Hepatocyte (in vitro differentiated cells): Measurements from ENCODE around the gene RAPGEF4. TPM values are rescaled to one million over a fixed set of nuclear protein-coding genes. Genes with fewer than 3 reads are reported as not detected.

Experiments
- DNase-seq: peaks from one replicate; pipeline ENCODE4 v3.0.0-alpha.2; 2016; ENCODE audit warnings: low spot score
- H2AFZ ChIP-seq: fragments of 200-600 bp; sonication (generic); 2 replicates; pipeline ENCODE4 v1.6.0; 2016; ENCODE audit warnings: antibody characterized with exemption, mild to moderate bottlenecking
- H3K27ac ChIP-seq: fragments of 200-600 bp; sonication (generic); 2 replicates; pipeline ENCODE4 v1.5.1; 2016; ENCODE audit warnings: mild to moderate bottlenecking
- H3K27me3 ChIP-seq: fragments of 200-600 bp; sonication (generic); 2 replicates; pipeline ENCODE4 v1.6.1; 2016
- H3K36me3 ChIP-seq: fragments of 200-600 bp; sonication (generic); replicated peaks from 2 replicates; pipeline ENCODE4 v1.5.1; 2016; ENCODE audit warnings: low read depth; ENCODE audit not compliant: insufficient read depth
- H3K4me1 ChIP-seq: fragments of 200-600 bp; sonication (generic); 2 replicates; pipeline ENCODE4 v1.5.1; 2016; ENCODE audit warnings: mild to moderate bottlenecking, moderate library complexity; ENCODE audit not compliant: insufficient read depth
- H3K4me2 ChIP-seq: fragments of 200-600 bp; sonication (generic); 2 replicates; pipeline ENCODE4 v1.6.0; 2016
- H3K4me3 ChIP-seq: fragments of 200-600 bp; sonication (generic); 2 replicates; pipeline ENCODE4 v1.5.1; 2016; ENCODE audit warnings: mild to moderate bottlenecking
- H3K79me2 ChIP-seq: fragments of 200-600 bp; sonication (generic); 2 replicates; pipeline ENCODE4 v1.6.0; 2017; ENCODE audit warnings: mild to moderate bottlenecking
- H3K9me2 ChIP-seq: fragments of 200-600 bp; sonication (generic); replicated peaks from 2 replicates; pipeline ENCODE4 v1.6.0; 2017; ENCODE audit warnings: mild to moderate bottlenecking; ENCODE audit not compliant: insufficient read depth
- H3K9me3 ChIP-seq: fragments of 200-600 bp; sonication (generic); 2 replicates; pipeline ENCODE4 v1.5.1; 2016; ENCODE audit warnings: low read depth, mild to moderate bottlenecking
- H4K20me1 ChIP-seq: fragments of 200-600 bp; sonication (generic); 2 replicates; pipeline ENCODE4 v1.6.0; 2016; ENCODE audit warnings: mild to moderate bottlenecking; ENCODE audit not compliant: insufficient read depth, poor library complexity, severe bottlenecking
- CTCF ChIP-seq: fragments of 200-600 bp; sonication (generic); IDR thresholded peaks from 2 replicates; pipeline ENCODE4 v1.5.1; 2016; ENCODE audit warnings: antibody characterized with exemption, mild to moderate bottlenecking; ENCODE audit not compliant: poor library complexity
- EZH2 ChIP-seq: fragments of 200-600 bp; sonication (generic); IDR thresholded peaks from 2 replicates; pipeline ENCODE4 v1.6.1; 2016; ENCODE audit warnings: antibody characterized with exemption, mild to moderate bottlenecking, borderline replicate concordance
- EZH2phosphoT487 ChIP-seq: fragments of 200-600 bp; sonication (generic); IDR thresholded peaks from one replicate; pipeline ENCODE4 v1.6.1; 2018; ENCODE audit warnings: antibody characterized with exemption, mild to moderate bottlenecking, low read depth, moderate library complexity; ENCODE audit not compliant: unreplicated experiment, severe bottlenecking
- WGBS: methylation state at CpG from one replicate; pipeline ENCODE4 v1.1.6; 2016; ENCODE audit warnings: low lambda C conversion rate; ENCODE audit errors: missing lambda C conversion rate; 5-methylcytosine and 5-hydroxymethylcytosine counted together
- polyA plus RNA-seq: library from polyadenylated mRNA; unstranded; fragments of >200 nt; fragmentation: Nextera tagmentation; extraction: Ambion mirVana; gene quantifications from 2 replicates; pipeline ENCODE4 v1.2.1, GENCODE V29; 2016
- total RNA-seq: library from RNA; depleted of rRNA; stranded (reverse); fragments of >200 nt; gene quantifications from 2 replicates; pipeline ENCODE4 v1.2.3, GENCODE V29; 2014

The RAPGEF4 gene
- total and polyA plus RNA-seq, 2 experiments from 2014 or later = 1.9 to 2.0 TPM

DNA sequence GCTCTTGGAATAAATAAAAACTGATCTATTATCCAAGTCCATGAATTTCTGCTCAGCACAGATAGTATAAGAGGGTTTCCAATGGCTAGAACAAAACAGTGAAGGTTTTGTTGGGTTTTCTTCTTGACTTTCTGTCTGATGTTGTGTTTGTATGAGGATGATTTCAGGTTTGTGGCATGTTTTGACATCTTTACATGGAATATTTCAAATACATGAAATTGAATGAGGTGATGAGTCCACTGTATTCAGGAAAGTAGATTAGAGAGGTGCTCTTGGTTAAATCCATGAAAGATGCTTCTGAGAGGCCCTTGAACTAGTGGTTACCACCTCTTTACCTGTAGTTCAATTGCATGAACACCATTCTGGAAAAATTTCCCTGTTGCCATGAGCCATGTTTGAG, 84.3 kb downstream of the RAPGEF4 start:
- H3K27me3 ChIP-seq = no peaks in the 10 kb centered on the region
- no peaks in the 10 kb centered on the region for H3K4me1 ChIP-seq
- no peaks in the 10 kb centered on the region for H3K36me3 ChIP-seq
- H3K79me2 ChIP-seq = no peaks in the 10 kb centered on the region
- no peaks in the 10 kb centered on the region for H3K9me2 ChIP-seq
- no peaks in the 10 kb centered on the region for H4K20me1 ChIP-seq
- H3K4me2 ChIP-seq = no peak overlapping the region
- no peaks in the 10 kb centered on the region for H3K9me3 ChIP-seq
- no peak overlapping the region for H2AFZ ChIP-seq
- H3K27ac ChIP-seq = no peak overlapping the region
- TF ChIP-seq EZH2 (no peak), CTCF (no peak), EZH2phosphoT487 (no peak)
- no peak for DNase-seq
- H3K4me3 ChIP-seq = no peak overlapping the region

DNA sequence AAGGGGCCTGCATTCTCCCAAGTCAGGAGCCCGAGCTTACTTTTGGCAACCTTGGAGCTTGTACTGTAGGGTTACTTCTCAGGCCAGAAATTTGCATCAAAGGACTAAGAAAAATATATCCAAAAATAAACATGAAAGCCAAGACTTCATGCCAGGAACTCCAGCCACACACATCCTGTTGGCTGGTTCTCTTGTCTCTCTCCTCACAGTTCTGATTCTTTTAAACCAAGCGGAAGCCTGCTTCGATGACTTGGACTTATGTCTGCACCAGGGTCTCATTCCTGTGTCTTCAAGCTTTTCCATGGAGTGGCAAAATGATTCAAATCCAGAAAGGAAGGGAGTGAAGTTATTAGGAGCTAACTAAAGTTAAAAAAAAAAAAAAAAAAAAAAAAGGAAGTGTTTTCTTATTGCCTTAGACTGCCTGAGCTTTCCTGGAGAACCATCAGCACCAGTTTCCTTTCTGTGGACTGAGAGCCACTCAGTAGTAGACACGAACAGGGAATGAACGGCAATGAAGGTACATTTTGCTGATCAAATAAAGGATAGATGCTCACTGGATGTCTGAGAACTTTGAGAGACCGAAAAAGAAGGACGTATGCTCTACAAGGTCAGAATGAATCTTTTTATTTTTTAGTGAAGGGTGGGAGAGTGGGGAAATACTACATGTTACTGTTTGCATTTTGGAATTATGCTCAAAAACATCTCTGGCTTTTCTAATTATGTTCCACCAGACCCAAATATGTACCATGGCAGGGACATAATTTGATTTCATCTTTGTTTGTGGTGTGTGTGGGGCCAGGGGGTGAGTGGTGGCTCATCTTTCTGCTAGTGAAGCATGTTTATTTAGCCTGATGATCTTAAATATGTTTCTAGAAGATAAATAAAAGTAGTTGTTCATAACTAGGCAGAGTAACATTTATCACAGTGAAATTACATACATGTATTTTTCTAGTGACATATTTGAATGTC, 86.0 kb downstream of the RAPGEF4 start:
- no peaks in the 10 kb centered on the region for H3K9me3 ChIP-seq
- no peaks in the 10 kb centered on the region for H3K79me2 ChIP-seq
- H3K27me3 ChIP-seq = no peaks in the 10 kb centered on the region
- H3K4me3 ChIP-seq = no peak overlapping the region
- H3K4me1 ChIP-seq = no peaks in the 10 kb centered on the region
- 91% methylated on average over 7 of the region's 7 CpGs for WGBS
- H3K36me3 ChIP-seq = no peaks in the 10 kb centered on the region
- TF ChIP-seq EZH2phosphoT487 (no peak), EZH2 (no peak), CTCF (no peak)
- DNase-seq = no peak
- no peaks in the 10 kb centered on the region for H4K20me1 ChIP-seq
- no peak overlapping the region for H3K27ac ChIP-seq
- no peak overlapping the region for H3K4me2 ChIP-seq
- no peak overlapping the region for H2AFZ ChIP-seq
- H3K9me2 ChIP-seq = no peaks in the 10 kb centered on the region

DNA sequence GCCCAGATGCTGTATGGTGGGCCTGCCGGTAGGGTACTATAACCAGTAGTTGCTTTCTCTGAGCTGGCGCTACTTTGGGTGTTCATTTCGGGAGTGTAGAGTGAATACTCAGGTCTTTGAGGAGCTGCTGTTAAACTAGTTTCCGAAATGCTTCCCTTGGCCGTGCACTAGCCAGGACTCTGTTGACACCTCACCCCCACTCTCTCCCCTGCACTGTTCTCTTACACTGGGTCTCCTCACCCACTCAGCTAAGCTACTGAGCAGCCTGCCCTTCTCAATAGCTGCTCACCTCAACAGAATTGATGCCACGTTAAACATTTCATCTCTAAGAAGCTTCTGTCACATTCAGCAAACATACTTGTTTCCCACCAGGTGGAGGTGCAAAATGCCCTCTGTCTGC, 86.9 kb downstream of the RAPGEF4 start:
- Histone ChIP-seq H3K79me2 (no peaks in the 10 kb centered on the region), H3K4me3 (no peak overlapping the region), H4K20me1 (no peaks in the 10 kb centered on the region), H3K4me1 (no peaks in the 10 kb centered on the region), H2AFZ (no peak overlapping the region), H3K27ac (no peak overlapping the region), H3K4me2 (no peak overlapping the region), H3K27me3 (no peaks in the 10 kb centered on the region), H3K36me3 (no peaks in the 10 kb centered on the region), H3K9me3 (no peaks in the 10 kb centered on the region), H3K9me2 (no peaks in the 10 kb centered on the region)
- 96% methylated on average over 6 of the region's 6 CpGs for whole genome bisulfite sequencing
- DNase-seq = no peak
- TF ChIP-seq EZH2 (no peak), EZH2phosphoT487 (no peak), CTCF (no peak)
